ENCODE results near the gene SPOCD1.

DNA sequence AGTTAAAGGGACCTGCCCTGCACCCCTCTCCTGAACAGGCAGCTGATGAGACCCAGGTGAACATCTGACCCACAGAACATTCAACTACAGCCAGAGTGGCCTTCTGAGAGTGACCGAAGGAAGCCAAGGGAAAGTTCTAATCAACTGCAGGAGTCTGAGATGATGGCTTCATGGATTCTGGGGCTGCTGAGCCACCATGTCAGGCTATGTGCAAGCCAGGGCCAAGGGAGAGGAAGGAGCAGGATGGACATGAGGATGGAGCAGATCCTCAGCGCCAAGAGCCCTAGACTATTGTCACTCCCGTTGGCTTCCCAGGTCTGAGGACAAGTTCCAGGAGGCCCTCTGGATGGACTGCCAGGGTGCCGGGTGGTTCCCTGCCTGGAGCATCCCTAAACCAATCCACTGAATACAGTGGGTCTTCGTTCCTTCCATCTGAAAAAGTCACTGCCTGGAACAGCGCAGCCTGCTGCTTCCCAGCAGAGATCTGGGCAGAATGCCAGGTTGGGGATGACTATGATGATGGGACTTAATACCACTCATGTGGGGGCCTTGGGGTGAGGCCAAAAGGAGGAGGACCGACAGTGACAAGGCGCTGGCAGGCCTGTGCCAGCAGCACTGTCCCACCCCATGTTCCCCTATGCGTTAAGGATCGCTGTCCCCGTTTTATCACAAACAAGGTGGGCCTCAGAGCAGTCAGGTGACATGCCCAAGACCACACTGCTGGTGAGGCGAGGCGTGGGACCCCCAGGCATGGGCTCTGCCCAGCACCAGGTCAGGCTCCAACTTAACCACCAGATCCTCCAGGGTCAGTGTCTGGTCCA, 19.8 kb downstream of the SPOCD1 start:
- TF ChIP-seq, protein P1, sequence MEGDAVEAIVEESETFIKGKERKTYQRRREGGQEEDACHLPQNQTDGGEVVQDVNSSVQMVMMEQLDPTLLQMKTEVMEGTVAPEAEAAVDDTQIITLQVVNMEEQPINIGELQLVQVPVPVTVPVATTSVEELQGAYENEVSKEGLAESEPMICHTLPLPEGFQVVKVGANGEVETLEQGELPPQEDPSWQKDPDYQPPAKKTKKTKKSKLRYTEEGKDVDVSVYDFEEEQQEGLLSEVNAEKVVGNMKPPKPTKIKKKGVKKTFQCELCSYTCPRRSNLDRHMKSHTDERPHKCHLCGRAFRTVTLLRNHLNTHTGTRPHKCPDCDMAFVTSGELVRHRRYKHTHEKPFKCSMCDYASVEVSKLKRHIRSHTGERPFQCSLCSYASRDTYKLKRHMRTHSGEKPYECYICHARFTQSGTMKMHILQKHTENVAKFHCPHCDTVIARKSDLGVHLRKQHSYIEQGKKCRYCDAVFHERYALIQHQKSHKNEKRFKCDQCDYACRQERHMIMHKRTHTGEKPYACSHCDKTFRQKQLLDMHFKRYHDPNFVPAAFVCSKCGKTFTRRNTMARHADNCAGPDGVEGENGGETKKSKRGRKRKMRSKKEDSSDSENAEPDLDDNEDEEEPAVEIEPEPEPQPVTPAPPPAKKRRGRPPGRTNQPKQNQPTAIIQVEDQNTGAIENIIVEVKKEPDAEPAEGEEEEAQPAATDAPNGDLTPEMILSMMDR (IDR thresholded peaks at IDR 0.05): no peak
- TF ChIP-seq POLR2AphosphoS5 (IDR thresholded peaks at IDR 0.05; ENCODE audit: low read depth, low read length) (no peak), SIN3A (IDR thresholded peaks at IDR 0.05; ENCODE audit: borderline replicate concordance, insufficient read depth, low read depth, low read length) (no peak)
- TF ChIP-seq, protein P2, sequence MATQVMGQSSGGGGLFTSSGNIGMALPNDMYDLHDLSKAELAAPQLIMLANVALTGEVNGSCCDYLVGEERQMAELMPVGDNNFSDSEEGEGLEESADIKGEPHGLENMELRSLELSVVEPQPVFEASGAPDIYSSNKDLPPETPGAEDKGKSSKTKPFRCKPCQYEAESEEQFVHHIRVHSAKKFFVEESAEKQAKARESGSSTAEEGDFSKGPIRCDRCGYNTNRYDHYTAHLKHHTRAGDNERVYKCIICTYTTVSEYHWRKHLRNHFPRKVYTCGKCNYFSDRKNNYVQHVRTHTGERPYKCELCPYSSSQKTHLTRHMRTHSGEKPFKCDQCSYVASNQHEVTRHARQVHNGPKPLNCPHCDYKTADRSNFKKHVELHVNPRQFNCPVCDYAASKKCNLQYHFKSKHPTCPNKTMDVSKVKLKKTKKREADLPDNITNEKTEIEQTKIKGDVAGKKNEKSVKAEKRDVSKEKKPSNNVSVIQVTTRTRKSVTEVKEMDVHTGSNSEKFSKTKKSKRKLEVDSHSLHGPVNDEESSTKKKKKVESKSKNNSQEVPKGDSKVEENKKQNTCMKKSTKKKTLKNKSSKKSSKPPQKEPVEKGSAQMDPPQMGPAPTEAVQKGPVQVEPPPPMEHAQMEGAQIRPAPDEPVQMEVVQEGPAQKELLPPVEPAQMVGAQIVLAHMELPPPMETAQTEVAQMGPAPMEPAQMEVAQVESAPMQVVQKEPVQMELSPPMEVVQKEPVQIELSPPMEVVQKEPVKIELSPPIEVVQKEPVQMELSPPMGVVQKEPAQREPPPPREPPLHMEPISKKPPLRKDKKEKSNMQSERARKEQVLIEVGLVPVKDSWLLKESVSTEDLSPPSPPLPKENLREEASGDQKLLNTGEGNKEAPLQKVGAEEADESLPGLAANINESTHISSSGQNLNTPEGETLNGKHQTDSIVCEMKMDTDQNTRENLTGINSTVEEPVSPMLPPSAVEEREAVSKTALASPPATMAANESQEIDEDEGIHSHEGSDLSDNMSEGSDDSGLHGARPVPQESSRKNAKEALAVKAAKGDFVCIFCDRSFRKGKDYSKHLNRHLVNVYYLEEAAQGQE (IDR thresholded peaks at IDR 0.05; ENCODE audit: insufficient read depth in 1 of 2, low read depth in 2 of 2, low read length in 1 of 2): no peak

Measured in Panc1 (cell line).